GM12878 (cell line): ENCODE data around the gene SMG9. TPM values are rescaled to one million over a fixed set of nuclear protein-coding genes. Genes with fewer than 3 reads are reported as not detected.

Experiments used
- ATF7 ChIP-seq: fragments of 450-650 bp; IDR thresholded peaks from 2 replicates; pipeline ENCODE4 v1.6.1; 2016; ENCODE audit warnings: low read depth, mild to moderate bottlenecking
- BHLHE40 ChIP-seq, 2 experiments: fragments of 450-650 bp in 1 of 2; IDR thresholded peaks; 2 replicates each; pipeline ENCODE4 v1.6.1; 2011 to 2017; ENCODE audit warnings: low read depth in 2 of 2, borderline replicate concordance in 1 of 2, improper control_type of control experiment in 1 of 2, low read length in 1 of 2, mild to moderate bottlenecking in 1 of 2
- CBFB ChIP-seq: IDR thresholded peaks from 2 replicates; pipeline ENCODE4 v1.6.1; 2016; ENCODE audit warnings: antibody characterized with exemption, low read depth
- CREM ChIP-seq: IDR thresholded peaks from 2 replicates; pipeline ENCODE4 v1.6.1; 2014; ENCODE audit warnings: antibody characterized with exemption, low read depth
- IKZF1 ChIP-seq: fragments of 450-650 bp; conservative IDR thresholded peaks from 2 replicates; pipeline ENCODE4 v1.6.1; 2017; ENCODE audit warnings: antibody characterized with exemption, mild to moderate bottlenecking
- IRF5 ChIP-seq: fragments of 450-650 bp; IDR thresholded peaks from 2 replicates; pipeline ENCODE4 v1.6.1; 2017; ENCODE audit warnings: borderline replicate concordance
- MTA3 ChIP-seq: IDR thresholded peaks from 2 replicates; pipeline ENCODE4 v1.6.1; 2012; ENCODE audit warnings: low read length, inconsistent platforms, borderline replicate concordance
- NFIC ChIP-seq: IDR thresholded peaks from 2 replicates; pipeline ENCODE4 v1.6.1; 2012; ENCODE audit warnings: low read depth, mild to moderate bottlenecking, inconsistent platforms, low read length, moderate library complexity
- PBX3 ChIP-seq: IDR thresholded peaks from 2 replicates; pipeline ENCODE4 v1.6.1; 2011; ENCODE audit warnings: mild to moderate bottlenecking, low read depth, low read length, moderate library complexity; ENCODE audit not compliant: insufficient replicate concordance
- PKNOX1 ChIP-seq: fragments of 450-650 bp; IDR thresholded peaks from 2 replicates; pipeline ENCODE4 v1.6.1; 2016; ENCODE audit warnings: mild to moderate bottlenecking
- RAD51 ChIP-seq: fragments of 450-650 bp; IDR thresholded peaks from 2 replicates; pipeline ENCODE4 v1.6.1; 2016; ENCODE audit warnings: moderate library complexity, mild to moderate bottlenecking, inconsistent platforms
- RUNX3 ChIP-seq: IDR thresholded peaks from 2 replicates; pipeline ENCODE4 v1.6.1; 2012; ENCODE audit warnings: low read length, inconsistent platforms
- SKIL ChIP-seq: fragments of 450-650 bp; IDR thresholded peaks from 2 replicates; pipeline ENCODE4 v1.6.1; 2017; ENCODE audit warnings: mild to moderate bottlenecking, low read depth, inconsistent platforms; ENCODE audit not compliant: poor library complexity, severe bottlenecking
- SMAD1 ChIP-seq: fragments of 450-650 bp; IDR thresholded peaks from 2 replicates; pipeline ENCODE4 v1.6.1; 2018; ENCODE audit warnings: mild to moderate bottlenecking, low read depth; ENCODE audit not compliant: partially characterized antibody
- SPI1 ChIP-seq: IDR thresholded peaks from 2 replicates; pipeline ENCODE4 v1.6.1; 2011; ENCODE audit warnings: low read depth, mild to moderate bottlenecking, low read length, moderate library complexity, borderline replicate concordance; ENCODE audit not compliant: insufficient read depth
- STAT3 ChIP-seq: IDR thresholded peaks from 2 replicates; pipeline ENCODE4 v1.6.1; 2011; ENCODE audit warnings: low read depth, low read length, improper control_type of control experiment
- ZNF207 ChIP-seq: fragments of 450-650 bp; IDR thresholded peaks from 2 replicates; pipeline ENCODE4 v1.6.1; 2014; ENCODE audit warnings: antibody characterized with exemption, mild to moderate bottlenecking, borderline replicate concordance
- ZNF384 ChIP-seq: IDR thresholded peaks from 2 replicates; pipeline ENCODE4 v1.6.1; 2012; ENCODE audit warnings: low read depth, mild to moderate bottlenecking, low read length, improper control_type of control experiment, borderline replicate concordance
- polyA plus RNA-seq, 11 experiments: library from polyadenylated mRNA; depleted of rRNA in 4 of 11; unstranded in 6 of 11; stranded (reverse) in 5 of 11; fragments of >200 nt; fragmentation: Nextera tagmentation in 4 of 11; fragmentation: Illumina TruSeq in 1 of 11; extraction: Ambion mirVana in 4 of 11; extraction: Trizol in 1 of 11; gene quantifications; 1 replicate in 1 of 11; 2 replicates in 10 of 11; pipeline versions ENCODE4 v1.2.1 to v1.2.3, GENCODE V29; 2011 to 2016; ENCODE audit warnings: inconsistent platforms in 2 of 11, missing spikeins in 2 of 11, low read depth in 1 of 11
- total RNA-seq, 4 experiments: library from RNA; depleted of rRNA in 3 of 4; stranded (reverse); fragments of >200 nt in 3 of 4; fragmentation: Illumina TruSeq in 1 of 4; extraction: Trizol in 1 of 4; gene quantifications; 2 replicates each; pipeline versions ENCODE4 v1.2.1 to v1.2.3, GENCODE V29; 2013 to 2021
- TF ChIP-seq, protein P1 (sequence below): fragments of 150-350 bp; IDR thresholded peaks from 2 replicates; pipeline ENCODE4 v1.6.1; 2014; ENCODE audit warnings: mild to moderate bottlenecking, low read depth, low read length

The SMG9 gene
- total and polyA plus RNA-seq, 10 of the 15 experiments (the other 5 are each of a cell fraction or from before 2014, with no cell fraction given), result 0.69 to 52.2 (median 28.1) TPM

- TF ChIP-seq RAD51, result no peak
- 0 out of 2 replicates have a peak, but pooled peaks have one; percentile 27 for TF ChIP-seq CREM
- TF ChIP-seq CBFB, result no peak
- no peak; the same call in 1 of the 2 replicates for TF ChIP-seq ZNF207
- peak; percentile 76 for TF ChIP-seq RUNX3
- peak; percentile 54; the same call in 1 of the 2 replicates for TF ChIP-seq ATF7
- TF ChIP-seq SKIL, result no peak
- no peak for TF ChIP-seq SMAD1
- TF ChIP-seq SPI1, result no peak
- no peak for TF ChIP-seq STAT3
- TF ChIP-seq MTA3, result no peak; the same call in 1 of the 2 replicates
- no peak for TF ChIP-seq IRF5
- TF ChIP-seq PBX3, result no peak
- peak; percentile 28; the same call in 1 of the 2 replicates for TF ChIP-seq NFIC
- no peak for TF ChIP-seq BHLHE40 (IDR thresholded peaks at IDR 0.05; ENCODE audit: borderline replicate concordance in 1 of 2, low read depth in 2 of 2, low read length in 1 of 2)
- no peak for TF ChIP-seq PKNOX1
- peak; percentile 53; the same call in 1 of the 2 replicates for TF ChIP-seq ZNF384
- TF ChIP-seq IKZF1, result peak; percentile 82
- TF ChIP-seq, protein P1, sequence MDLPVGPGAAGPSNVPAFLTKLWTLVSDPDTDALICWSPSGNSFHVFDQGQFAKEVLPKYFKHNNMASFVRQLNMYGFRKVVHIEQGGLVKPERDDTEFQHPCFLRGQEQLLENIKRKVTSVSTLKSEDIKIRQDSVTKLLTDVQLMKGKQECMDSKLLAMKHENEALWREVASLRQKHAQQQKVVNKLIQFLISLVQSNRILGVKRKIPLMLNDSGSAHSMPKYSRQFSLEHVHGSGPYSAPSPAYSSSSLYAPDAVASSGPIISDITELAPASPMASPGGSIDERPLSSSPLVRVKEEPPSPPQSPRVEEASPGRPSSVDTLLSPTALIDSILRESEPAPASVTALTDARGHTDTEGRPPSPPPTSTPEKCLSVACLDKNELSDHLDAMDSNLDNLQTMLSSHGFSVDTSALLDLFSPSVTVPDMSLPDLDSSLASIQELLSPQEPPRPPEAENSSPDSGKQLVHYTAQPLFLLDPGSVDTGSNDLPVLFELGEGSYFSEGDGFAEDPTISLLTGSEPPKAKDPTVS, result no peak
These were observed 7.1 kb downstream of the SMG9 start (continued) for GRCh38 chr19:43747557-43748204.
